GM12865 (cell line): ENCODE measurements around the gene HBD.

ENCODE experiments used
- DNase-seq: peaks from one replicate; pipeline ENCODE4 v3.0.0; 2010; ENCODE audit warnings: low read depth
- H3K4me3 ChIP-seq: 2 replicates; pipeline ENCODE4 v1.5.1; 2011; ENCODE audit warnings: mild to moderate bottlenecking, low read depth, low read length, control low read depth
- TF ChIP-seq, protein P1 (sequence below): IDR thresholded peaks from 2 replicates; pipeline ENCODE4 v1.5.1; 2011; ENCODE audit warnings: low read length, control low read depth, low read depth, inconsistent platforms; ENCODE audit not compliant: insufficient read depth; ENCODE audit errors: missing control alignments

The HBD gene

DNA sequence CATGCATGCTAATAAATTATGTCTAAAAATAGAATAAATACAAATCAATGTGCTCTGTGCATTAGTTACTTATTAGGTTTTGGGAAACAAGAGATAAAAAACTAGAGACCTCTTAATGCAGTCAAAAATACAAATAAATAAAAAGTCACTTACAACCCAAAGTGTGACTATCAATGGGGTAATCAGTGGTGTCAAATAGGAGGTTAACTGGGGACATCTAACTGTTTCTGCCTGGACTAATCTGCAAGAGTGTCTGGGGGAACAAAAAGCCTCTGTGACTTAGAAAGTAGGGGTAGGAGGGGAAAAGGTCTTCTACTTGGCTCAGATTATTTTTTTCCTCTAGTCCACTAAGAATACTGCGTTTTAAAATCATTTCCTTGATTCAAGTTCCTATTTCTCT lies 6.6 kb downstream of the HBD start:
- TF ChIP-seq, protein P1, sequence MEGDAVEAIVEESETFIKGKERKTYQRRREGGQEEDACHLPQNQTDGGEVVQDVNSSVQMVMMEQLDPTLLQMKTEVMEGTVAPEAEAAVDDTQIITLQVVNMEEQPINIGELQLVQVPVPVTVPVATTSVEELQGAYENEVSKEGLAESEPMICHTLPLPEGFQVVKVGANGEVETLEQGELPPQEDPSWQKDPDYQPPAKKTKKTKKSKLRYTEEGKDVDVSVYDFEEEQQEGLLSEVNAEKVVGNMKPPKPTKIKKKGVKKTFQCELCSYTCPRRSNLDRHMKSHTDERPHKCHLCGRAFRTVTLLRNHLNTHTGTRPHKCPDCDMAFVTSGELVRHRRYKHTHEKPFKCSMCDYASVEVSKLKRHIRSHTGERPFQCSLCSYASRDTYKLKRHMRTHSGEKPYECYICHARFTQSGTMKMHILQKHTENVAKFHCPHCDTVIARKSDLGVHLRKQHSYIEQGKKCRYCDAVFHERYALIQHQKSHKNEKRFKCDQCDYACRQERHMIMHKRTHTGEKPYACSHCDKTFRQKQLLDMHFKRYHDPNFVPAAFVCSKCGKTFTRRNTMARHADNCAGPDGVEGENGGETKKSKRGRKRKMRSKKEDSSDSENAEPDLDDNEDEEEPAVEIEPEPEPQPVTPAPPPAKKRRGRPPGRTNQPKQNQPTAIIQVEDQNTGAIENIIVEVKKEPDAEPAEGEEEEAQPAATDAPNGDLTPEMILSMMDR = no peak
- H3K4me3 ChIP-seq = no peak overlapping the region

DNA sequence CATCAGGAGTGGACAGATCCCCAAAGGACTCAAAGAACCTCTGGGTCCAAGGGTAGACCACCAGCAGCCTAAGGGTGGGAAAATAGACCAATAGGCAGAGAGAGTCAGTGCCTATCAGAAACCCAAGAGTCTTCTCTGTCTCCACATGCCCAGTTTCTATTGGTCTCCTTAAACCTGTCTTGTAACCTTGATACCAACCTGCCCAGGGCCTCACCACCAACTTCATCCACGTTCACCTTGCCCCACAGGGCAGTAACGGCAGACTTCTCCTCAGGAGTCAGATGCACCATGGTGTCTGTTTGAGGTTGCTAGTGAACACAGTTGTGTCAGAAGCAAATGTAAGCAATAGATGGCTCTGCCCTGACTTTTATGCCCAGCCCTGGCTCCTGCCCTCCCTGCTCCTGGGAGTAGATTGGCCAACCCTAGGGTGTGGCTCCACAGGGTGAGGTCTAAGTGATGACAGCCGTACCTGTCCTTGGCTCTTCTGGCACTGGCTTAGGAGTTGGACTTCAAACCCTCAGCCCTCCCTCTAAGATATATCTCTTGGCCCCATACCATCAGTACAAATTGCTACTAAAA lies 7.5 kb downstream of the HBD start, which contains the start of gene HBB:
Gene HBB (minus strand): TSS at position 340 of the 579 bp plus-strand sequence. CDS start 50 bp downstream, at position 290.
- TF ChIP-seq, protein P1 = no peak
- no peak within 1 kb of the TSS for H3K4me3 ChIP-seq
- no peak for DNase-seq

More for the DNA sequence above, 6.6 kb downstream of the HBD start:
- no peak for DNase-seq

DNA sequence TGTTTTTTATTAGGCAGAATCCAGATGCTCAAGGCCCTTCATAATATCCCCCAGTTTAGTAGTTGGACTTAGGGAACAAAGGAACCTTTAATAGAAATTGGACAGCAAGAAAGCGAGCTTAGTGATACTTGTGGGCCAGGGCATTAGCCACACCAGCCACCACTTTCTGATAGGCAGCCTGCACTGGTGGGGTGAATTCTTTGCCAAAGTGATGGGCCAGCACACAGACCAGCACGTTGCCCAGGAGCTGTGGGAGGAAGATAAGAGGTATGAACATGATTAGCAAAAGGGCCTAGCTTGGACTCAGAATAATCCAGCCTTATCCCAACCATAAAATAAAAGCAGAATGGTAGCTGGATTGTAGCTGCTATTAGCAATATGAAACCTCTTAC lies 8.8 kb downstream of the HBD start:
- H3K4me3 ChIP-seq = no peak overlapping the region
- DNase-seq = no peak
- TF ChIP-seq, protein P1 = no peak

DNA sequence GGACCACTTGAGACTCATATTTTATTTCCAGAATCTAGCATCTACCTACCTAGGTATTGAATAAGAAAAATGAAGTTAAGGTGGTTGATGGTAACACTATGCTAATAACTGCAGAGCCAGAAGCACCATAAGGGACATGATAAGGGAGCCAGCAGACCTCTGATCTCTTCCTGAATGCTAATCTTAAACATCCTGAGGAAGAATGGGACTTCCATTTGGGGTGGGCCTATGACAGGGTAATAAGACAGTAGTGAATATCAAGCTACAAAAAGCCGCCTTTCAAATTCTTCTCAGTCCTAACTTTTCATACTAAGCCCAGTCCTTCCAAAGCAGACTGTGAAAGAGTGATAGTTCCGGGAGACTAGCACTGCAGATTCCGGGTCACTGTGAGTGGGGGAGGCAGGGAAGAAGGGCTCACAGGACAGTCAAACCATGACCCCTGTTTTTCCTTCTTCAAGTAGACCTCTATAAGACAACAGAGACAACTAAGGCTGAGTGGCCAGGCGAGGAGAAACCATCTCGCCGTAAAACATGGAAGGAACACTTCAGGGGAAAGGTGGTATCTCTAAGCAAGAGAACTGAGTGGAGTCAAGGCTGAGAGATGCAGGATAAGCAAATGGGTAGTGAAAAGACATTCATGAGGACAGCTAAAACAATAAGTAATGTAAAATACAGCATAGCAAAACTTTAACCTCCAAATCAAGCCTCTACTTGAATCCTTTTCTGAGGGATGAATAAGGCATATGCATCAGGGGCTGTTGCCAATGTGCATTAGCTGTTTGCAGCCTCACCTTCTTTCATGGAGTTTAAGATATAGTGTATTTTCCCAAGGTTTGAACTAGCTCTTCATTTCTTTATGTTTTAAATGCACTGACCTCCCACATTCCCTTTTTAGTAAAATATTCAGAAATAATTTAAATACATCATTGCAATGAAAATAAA lies 9.5 kb downstream of the HBD start:
- DNase-seq = no peak
- TF ChIP-seq, protein P1 = no peak
- no peak overlapping the region for H3K4me3 ChIP-seq

DNA sequence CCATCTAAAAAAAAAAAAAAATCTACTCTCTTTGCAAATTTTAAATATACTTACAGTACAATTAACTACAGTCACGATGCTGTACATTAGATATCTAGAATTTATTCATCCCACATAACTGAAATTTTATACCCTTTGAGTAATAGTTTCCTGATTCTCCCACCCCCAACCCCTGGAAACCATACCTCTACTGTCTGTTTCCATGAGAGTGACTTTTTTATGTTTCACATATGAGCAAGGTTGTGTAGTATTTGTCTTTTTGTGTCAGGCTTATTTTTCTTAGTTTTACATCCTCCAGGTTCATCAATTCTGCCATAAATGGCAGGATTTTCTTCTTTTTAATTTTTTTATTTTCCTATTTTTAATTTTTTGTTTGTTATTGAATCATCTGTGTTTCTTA lies 10.6 kb downstream of the HBD start:
- no peak for DNase-seq
- H3K4me3 ChIP-seq = no peak overlapping the region
- TF ChIP-seq, protein P1 = no peak

DNA sequence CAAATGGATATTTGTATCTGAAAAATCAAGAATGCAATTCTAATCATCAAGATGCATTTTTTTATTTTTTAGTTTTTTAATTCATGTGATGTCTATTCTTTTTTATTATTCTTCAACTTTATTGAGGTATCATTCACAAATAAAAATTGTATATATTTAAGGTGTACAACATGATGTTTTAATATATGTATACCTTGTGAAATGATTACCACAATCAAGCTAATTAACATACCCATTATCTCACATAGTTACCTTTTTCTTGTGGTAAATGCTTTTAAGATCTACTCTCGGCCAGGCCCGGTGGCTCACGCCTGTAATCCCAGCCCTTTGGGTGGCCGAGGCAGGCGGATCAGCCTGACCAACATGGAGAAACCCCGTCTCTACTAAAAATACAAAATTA lies 11.1 kb downstream of the HBD start:
- TF ChIP-seq, protein P1 = no peak
- H3K4me3 ChIP-seq = no peak overlapping the region
- DNase-seq = no peak
